HFFc6 (cell line): Measurements from ENCODE around the gene CDC42BPA. TPM values are rescaled to one million over a fixed set of nuclear protein-coding genes. Genes with fewer than 3 reads are reported as not detected.

Experiments used
- DNase-seq: peaks from one replicate; pipeline ENCODE4 v3.0.0-alpha.2; 2018
- H3K27ac Mint-ChIP-seq: 2 replicates; pipeline ENCODE4 v1.8.0; 2020; ENCODE audit warnings: mild to moderate bottlenecking, mixed read lengths
- H3K27me3 Mint-ChIP-seq: 2 replicates; pipeline ENCODE4 v1.8.0; 2021; ENCODE audit warnings: mild to moderate bottlenecking, moderate library complexity, mixed read lengths; ENCODE audit not compliant: insufficient read depth
- H3K36me3 Mint-ChIP-seq: 2 replicates; pipeline ENCODE4 v1.8.0; 2021; ENCODE audit warnings: low read depth, mixed read lengths
- H3K4me1 Mint-ChIP-seq: 2 replicates; pipeline ENCODE4 v1.8.0; 2020; ENCODE audit warnings: low read depth, mixed read lengths
- H3K4me3 Mint-ChIP-seq: 2 replicates; pipeline ENCODE4 v1.8.0; 2020; ENCODE audit warnings: mild to moderate bottlenecking, moderate library complexity, mixed read lengths
- H3K9me3 Mint-ChIP-seq: 2 replicates; pipeline ENCODE4 v1.8.0; 2020; ENCODE audit warnings: mild to moderate bottlenecking, mixed read lengths
- total RNA-seq, 6 experiments: library from RNA; stranded (reverse); fragmentation: NEBNext Ultra II Directional; extraction: Animal tissue kit (Norgen Biotek cat#: 25700); gene quantifications; 2 replicates in 1 of 6; 3 replicates in 5 of 6; pipeline ENCODE4 v1.2.3, GENCODE V29; 2021
- TF ChIP-seq, protein P1 (sequence below): fragments of 200-600 bp; sonication (generic); IDR thresholded peaks from 2 replicates; pipeline ENCODE4 v1.5.0; 2021; ENCODE audit warnings: antibody characterized with exemption, mild to moderate bottlenecking

CDC42BPA gene
- total RNA-seq, 6 experiments from 2014 or later: 32.8 to 37.8 (median 35.8) TPM

DNA sequence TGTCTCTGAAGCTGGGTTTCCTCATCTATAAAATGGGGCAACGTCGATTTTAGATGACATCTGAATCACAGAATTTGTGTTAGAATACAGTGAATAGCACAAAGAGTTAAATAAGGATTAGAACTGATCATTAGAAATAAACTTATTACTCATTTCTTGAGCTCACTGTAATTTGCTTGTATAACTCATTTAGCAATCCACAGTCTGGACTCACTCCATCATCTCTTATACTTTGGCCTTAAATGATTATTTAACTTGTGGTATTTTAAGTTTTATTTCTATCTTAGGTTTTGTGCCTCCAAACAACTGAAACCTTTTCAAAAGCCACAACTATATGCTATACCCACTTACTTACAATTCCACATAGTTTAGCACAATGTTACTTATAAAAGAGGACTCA, 128.0 kb downstream of the CDC42BPA start:
- peak overlapping the region; percentile 45 for H3K27ac Mint-ChIP-seq

DNA sequence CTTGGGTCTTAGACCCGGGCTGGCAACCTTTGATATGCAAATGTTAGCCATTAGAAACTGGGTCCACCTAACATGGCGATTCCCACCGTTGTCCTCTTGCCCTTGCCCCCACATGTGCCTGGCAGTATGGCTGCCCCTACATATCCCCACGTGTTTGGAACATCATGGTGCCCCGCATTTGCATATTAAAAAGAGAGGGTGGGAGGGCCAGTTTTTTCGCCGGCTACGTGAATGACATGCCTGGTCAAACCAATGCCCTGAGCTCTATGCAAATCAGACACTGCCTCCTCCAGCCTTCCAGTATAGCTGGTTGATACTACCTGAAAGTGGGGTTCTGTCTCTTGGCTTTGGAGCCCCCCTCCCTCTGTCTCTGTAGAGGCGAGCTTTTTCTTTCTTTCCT, 133.0 kb downstream of the CDC42BPA start:
- Mint-ChIP-seq H3K36me3 (peaks cover 38% of the 10 kb centered on the region), H3K27ac (no peak overlapping the region), H3K4me1 (peaks cover 16% of the 10 kb centered on the region), H3K27me3 (no peaks in the 10 kb centered on the region), H3K4me3 (no peak overlapping the region), H3K9me3 (no peaks in the 10 kb centered on the region)
- TF ChIP-seq, protein P1, sequence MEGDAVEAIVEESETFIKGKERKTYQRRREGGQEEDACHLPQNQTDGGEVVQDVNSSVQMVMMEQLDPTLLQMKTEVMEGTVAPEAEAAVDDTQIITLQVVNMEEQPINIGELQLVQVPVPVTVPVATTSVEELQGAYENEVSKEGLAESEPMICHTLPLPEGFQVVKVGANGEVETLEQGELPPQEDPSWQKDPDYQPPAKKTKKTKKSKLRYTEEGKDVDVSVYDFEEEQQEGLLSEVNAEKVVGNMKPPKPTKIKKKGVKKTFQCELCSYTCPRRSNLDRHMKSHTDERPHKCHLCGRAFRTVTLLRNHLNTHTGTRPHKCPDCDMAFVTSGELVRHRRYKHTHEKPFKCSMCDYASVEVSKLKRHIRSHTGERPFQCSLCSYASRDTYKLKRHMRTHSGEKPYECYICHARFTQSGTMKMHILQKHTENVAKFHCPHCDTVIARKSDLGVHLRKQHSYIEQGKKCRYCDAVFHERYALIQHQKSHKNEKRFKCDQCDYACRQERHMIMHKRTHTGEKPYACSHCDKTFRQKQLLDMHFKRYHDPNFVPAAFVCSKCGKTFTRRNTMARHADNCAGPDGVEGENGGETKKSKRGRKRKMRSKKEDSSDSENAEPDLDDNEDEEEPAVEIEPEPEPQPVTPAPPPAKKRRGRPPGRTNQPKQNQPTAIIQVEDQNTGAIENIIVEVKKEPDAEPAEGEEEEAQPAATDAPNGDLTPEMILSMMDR: no peak
- no peak for DNase-seq

More for the DNA sequence above, 128.0 kb downstream of the CDC42BPA start:
- H3K4me1 Mint-ChIP-seq: peaks cover 42% of the 10 kb centered on the region
- H3K9me3 Mint-ChIP-seq: no peaks in the 10 kb centered on the region
- TF ChIP-seq, protein P1: no peak
- no peak overlapping the region for H3K4me3 Mint-ChIP-seq
- no peaks in the 10 kb centered on the region for H3K27me3 Mint-ChIP-seq
- DNase-seq: no peak
- peaks cover 30% of the 10 kb centered on the region for H3K36me3 Mint-ChIP-seq

DNA sequence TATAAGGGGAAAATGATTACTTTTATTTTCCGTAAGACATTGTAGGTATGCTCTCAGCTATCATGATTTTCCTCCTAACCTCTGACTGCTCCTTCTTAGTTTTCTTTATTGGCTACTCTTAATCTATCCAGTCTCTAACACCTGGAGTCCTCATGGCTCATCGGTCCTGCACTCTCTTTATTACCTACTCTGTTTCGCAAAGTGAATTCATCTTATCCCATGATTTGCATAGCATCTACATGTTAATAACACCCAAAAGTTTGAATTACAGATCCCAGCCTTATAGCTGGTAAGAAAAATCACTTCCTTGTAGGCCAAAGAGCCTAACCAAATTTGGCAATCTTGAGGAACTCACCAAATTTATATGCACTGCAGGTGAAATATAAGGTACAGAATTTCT, 136.3 kb downstream of the CDC42BPA start:
- Mint-ChIP-seq H3K36me3 (peaks cover 34% of the 10 kb centered on the region), H3K9me3 (no peaks in the 10 kb centered on the region), H3K27ac (no peak overlapping the region), H3K4me1 (peaks cover 9% of the 10 kb centered on the region), H3K27me3 (peaks cover 3% of the 10 kb centered on the region; the same call in 1 of the 2 replicates), H3K4me3 (no peak overlapping the region)
- DNase-seq: no peak
- TF ChIP-seq, protein P1: no peak

DNA sequence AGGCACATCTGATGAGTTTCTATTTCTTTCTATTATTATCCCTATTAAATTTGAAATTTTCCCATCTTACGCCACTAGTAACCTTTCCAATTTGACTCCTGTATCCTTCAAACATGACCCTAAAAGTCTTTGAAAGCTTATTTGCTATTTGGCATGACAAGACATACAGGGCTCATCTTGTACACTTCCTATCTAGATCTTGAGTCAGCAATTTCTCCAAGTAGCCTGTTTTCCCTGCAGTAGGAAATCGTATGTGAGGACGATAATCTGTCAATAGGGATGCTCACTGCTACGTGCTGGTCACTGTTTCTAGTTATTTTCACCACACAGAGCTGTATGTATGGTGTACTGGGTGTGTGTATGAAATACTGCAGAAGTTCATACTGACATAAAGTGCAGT, 142.7 kb downstream of the CDC42BPA start:
- no peaks in the 10 kb centered on the region for H3K9me3 Mint-ChIP-seq
- peaks cover 19% of the 10 kb centered on the region for H3K36me3 Mint-ChIP-seq
- no peak overlapping the region for H3K27ac Mint-ChIP-seq
- H3K4me1 Mint-ChIP-seq: peaks cover 70% of the 10 kb centered on the region
- no peak for DNase-seq
- TF ChIP-seq, protein P1: no peak
- H3K4me3 Mint-ChIP-seq: no peak overlapping the region
- peaks cover 3% of the 10 kb centered on the region; the same call in 1 of the 2 replicates for H3K27me3 Mint-ChIP-seq

DNA sequence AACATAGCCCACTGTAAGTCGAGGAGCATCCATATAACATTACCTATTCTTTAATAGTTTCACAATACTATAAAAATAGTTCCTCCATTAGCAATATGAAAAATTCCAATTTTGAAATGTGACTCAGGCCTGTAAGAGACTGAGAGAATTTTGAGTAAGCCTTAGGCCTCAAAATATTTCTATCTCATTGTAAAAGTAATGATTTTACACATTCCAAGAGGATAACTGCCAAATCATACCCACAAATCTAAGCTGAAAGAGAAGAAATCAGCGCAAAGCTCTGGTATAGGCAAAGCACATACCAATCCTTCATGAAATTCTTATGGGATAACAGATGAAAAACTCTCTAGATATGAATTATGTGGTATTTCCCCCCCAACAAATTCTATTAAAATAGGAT, 144.1 kb downstream of the CDC42BPA start:
- peak overlapping the region; percentile 44 for H3K4me3 Mint-ChIP-seq
- no peaks in the 10 kb centered on the region for H3K9me3 Mint-ChIP-seq
- peak overlapping the region; percentile 45 for H3K27ac Mint-ChIP-seq
- peaks cover 83% of the 10 kb centered on the region for H3K4me1 Mint-ChIP-seq
- peaks cover 23% of the 10 kb centered on the region for H3K36me3 Mint-ChIP-seq
- peaks cover 3% of the 10 kb centered on the region; the same call in 1 of the 2 replicates for H3K27me3 Mint-ChIP-seq
- DNase-seq: peak; percentile 75
- TF ChIP-seq, protein P1: no peak
